DMS 273 (cell line): Measurements from ENCODE around the gene RPS23.

Experiments used
- DNase-seq: peaks from one replicate; lab custom pipeline; 2025; ENCODE audit not compliant: unreplicated experiment; lab: John Stamatoyannopoulos, UW

Gene RPS23

DNA sequence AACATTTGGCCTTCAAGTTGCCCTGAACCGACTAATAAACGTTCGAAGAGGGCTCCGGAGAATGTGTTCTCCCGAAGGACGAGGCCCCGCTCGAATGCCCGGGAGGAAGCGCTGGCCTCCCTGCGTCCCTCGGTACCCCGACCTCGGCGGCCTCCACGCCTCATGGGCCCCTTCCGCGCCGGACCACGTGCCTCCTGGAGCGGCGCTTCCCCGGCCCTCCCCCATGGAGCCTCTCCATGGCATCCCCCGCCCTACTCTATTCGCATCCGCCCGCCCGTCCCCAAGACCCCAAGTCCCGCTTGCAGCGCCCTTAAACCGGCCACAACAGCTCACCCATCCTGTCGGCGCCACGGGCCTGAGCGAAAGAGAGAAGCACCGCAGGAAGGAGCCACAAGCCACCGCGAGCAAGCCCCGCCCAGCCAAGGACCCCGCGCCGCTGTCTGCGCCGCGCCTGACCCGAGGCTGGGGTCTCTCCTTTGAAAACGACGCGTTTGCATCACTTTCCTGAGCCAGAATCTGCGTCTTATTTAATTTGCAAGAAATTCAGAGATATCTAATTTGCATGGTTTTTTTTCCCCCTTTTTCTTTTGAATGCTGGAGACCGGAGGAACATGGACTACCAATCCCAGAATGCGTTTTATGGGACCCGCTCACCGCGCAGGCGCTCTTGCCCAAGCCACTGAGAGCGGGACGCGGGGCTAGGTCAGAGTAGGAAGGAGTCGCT lies at the start of gene RPS23:
Gene RPS23, minus strand, starts transcription at position 368 of the 724 bp plus-strand sequence. Its CDS starts 31 bp downstream, at position 337.
- peak; percentile 97 for DNase-seq

DNA sequence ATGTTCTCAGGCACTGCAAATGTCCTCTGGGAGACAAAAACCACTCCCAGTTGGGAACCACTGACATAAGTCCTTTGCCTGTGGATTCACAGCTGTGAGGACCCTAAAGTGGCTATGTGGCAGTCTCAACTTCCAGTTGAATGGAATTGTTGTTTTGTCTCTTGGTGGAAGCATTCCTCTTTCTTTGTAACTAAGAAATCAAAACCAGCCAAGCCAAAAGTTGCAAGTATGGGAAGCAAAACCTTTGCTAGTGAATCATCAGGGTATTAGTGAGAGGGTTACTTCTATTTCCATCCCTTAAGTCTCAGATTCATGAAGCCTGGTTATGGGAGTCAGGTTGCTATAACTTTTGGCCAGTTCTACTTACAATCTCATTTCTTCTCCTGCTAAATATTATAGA lies 49.8 kb upstream of the RPS23 start:
- no peak for DNase-seq

DNA sequence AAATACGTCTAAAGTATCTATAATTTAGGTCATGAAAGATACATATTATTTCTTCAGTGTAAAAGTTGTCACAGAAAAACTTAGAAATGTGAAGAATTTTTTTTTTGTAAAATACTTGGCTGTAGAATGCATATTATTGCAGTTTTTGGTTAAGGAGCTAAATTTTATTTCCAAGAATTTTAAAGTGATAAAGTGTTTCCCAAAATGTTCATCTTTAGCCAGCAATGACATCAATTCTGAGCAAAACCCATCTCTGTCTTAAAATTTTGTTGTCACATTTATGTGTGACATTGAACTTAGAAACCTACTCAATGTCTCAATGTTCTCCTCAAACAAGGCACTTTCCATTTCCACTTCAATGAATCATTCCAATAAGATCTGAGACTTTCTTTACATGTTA lies 47.8 kb upstream of the RPS23 start:
- no peak for DNase-seq

DNA sequence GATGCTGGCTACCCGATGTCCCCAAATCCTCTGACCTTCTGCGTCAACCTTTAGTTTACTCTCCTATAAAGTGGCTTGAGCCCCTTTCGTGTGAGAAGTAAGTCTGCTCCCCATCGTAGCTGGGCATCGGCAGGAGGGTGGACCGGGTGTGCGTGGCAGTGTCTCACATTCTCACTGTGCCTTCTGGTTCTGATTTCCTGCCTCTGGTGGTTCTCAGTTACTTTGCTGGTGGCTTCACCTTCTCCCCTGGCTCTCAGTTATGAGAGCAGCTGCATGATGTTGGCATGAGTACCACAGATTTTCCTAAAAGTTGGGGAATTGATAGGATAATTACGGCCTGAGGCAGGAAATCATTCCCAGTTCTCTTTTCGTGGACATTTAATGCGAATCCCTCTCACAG lies 47.0 kb upstream of the RPS23 start:
- DNase-seq, result no peak

DNA sequence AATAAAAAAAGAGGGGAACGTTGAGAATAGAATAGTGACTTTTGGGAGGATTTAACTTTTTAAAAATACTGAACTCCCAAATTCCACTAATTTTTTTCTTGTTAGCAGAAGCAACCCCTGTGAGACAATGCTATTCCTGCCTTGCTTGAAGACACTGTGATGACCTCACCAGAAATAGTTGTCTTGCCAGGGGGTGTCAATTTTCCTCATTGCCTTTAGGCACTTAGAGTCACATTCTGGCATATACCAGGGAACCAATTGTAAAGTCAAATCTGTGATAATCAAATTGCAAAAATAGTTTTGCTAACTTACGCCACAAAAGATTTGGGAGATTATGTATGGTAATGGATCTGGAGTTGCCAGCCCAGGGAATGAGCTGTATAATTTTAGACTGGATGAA lies 42.8 kb upstream of the RPS23 start:
- no peak for DNase-seq

DNA sequence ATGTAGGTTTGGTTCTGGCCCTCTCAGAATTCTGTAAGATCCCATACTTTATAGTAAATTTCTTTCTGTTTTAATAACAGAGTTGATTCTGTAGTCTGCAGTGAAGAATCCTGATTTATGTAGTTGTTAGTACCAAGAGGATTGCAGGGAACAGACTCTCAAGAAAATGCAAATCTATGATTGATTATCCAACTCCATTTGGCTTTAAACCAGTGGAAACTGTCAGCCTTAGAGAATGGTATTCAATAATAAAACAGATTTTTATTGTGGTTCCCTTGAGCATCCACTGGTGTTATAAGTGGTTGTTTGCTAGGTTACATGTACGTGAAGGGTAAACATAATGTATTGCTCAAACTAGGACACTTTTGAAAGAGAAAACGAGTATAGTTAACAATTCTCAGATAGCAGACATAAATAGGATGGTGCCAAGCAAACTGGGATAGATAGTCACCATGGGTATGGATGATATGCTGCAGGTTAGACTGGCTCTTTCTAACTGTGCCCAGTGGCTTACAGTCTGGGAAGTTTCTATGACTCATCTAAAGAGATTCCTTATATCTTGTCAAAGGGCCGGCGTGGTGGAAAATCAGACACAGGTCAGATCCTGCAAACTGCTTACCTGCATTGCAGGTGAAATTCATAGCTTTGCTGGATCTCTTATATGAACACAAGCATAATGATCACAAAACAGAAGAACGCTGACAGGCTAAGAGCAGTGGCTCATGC lies 41.7 kb upstream of the RPS23 start:
- DNase-seq, result no peak

DNA sequence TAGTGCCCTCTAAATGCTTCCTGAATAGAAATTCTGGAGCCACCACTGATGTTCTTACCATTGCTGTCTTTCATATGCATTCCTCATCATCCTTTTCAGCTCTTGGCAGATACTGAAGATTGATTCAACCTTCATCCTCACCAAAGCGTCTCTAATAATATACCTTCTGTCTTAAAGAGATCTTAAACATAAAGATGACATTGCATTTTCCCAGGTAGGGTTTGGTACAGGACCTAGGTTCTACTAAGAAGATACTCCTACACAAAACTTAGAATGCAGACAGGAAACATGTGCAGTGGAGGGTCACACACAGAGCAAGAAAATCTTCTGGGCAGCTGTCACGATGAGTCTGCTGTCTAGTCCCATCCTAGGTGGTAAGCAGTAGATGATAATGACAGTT lies 41.0 kb upstream of the RPS23 start:
- DNase-seq, result no peak

DNA sequence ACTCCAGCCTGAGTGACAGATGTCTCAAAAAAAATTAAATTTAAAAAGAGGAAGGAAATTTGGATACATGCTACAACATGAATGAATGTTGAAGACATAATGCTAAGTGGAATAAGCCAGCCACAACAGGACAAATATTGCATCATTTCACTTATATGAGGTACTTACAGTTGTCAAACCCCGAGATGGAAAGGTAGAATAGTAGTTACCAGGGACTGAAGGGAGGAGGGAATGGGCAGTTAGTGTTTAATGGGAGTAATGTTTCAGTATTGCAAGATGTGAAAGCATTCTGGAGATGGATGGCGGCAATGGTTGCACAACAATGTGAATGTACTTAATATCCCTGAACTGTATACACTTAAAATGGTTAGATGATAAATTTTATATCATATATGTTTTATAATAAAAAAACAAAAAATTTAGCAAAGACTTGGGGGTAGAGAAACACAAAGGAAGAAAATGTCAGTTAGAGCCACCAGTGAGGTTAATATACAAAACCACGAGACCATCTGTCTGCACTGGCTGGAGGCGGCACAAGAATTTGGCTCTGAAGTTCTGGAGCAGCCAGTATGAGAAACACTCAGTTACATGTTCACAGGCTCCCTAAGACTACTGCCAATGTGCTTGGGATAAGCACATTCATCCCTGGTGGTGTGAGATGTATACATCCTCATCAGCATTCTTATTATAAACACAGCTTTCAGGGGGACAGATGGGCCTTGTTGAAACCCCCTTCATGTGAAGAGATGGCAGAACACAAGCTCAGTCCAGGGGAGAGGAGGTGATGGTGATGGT lies 37.0 kb upstream of the RPS23 start:
- peak; percentile 33 for DNase-seq

DNA sequence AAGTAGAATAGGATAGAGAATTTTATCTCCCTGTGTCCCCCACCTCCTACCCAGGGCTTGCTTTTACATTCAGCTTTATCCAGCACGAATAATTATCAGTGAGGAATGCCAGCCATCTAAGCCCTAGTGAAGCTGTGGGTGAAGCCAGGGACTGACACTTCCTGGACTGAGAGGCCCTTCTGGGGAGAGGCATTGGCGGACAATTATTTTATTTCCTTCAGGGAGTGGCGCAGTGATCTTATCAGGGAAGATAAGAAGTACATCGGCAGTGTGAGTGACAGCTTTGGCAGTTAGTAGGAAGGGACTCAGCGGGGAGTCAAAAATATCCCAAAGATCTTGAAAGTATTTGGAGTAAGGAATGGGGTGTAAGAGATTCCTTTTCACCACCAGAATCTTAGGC lies 34.9 kb upstream of the RPS23 start:
- no peak for DNase-seq

DNA sequence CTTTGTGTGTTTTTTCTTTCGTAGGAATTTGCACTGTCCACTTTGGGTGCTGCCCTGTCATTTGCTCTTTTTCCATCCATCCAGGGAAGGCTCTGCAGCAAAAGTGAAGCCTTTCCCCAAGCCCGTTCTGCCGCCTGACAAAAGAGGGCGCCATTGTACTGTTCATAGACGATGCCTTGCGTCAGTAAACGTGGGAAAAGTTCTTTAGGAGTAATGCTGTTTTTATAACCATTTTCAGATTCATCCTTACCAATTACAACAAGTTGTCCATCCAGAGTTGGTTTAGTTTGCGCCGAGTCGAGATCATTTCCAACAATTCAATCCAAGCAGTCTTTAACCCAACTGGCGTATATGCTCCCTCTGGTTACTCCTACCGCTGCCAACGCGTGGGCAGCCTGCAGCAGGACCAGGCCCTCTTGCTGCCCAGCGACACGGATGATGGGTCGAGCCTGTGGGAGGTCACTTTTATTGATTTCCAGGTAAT lies 34.3 kb upstream of the RPS23 start:
- DNase-seq, result peak; percentile 81

DNA sequence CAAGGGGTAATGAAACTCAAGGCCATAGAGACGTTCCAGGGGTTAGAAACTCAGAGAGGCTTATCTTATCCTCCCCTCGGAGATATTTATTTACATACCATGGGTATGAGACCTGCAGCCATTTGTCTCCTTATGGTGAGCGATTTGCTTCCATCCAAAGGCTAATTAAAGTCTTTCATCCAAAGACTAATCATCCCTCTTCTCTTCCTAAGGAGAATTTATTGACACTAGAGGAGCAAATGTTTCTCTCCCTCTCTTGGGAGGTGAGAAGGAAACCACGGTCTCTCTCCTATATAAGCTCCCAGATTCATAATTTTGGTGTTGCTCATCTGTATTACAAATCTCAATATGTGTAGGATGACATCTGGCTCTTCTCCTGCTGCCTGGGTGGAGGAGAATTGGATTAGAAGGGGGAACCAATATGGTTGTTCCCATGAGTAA lies 31.0 kb upstream of the RPS23 start:
- no peak for DNase-seq

DNA sequence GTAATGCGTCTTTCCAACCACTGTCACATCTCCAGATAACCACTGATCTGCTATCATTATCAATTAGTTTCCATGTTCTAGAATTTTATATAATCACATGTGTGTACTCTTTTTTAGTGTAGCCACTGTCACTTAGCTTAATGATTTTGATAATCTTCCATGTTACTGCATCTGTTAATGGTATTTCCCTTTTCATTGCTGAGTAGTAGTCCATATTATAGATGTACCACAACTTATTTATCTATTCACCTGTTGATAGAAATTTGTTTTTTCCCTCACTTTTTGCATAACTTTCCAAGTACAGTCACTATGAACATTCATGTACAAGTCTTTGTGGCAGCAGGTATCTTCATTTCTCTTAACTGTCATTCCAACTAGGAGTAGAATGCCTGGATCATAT lies 30.3 kb upstream of the RPS23 start:
- DNase-seq, result no peak

DNA sequence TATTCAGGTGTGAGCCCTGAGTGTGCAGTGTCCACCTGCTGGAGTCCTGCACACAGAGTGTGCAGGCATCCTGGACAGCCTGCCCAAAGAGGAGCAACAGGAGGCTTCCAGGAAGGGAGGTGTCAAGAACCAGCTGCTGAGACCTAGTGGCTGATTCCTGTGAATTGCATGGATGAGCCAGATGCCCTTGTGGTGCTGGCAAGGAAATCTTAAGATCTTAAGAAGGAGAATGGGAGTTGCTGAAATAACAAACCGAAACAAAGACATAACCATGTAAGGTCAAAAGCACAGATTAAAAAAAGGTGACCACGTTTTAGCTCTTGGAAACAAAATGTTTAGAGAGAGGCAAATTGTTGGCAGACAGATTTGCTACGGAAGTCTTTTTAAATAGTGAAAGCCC lies 29.3 kb upstream of the RPS23 start:
- DNase-seq, result no peak

DNA sequence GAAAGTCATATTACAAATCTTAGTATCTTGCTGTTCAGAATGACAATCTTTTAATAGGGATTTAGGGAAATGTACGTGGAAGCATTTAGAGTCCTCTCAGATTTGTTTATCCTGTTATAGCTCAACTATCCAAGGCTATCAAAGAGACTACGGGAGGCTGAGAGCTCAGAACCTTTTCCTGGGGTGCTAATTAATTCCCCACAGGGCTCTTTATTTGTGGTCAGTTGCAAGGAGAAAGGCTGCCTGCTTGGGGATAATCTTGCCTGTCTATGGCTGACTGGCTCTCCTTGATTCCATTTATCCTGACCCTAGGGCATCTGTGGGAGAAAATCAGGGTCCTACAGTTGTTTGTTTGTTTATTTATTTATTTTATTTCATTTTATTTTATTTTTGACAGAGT lies 28.0 kb upstream of the RPS23 start:
- DNase-seq, result no peak

DNA sequence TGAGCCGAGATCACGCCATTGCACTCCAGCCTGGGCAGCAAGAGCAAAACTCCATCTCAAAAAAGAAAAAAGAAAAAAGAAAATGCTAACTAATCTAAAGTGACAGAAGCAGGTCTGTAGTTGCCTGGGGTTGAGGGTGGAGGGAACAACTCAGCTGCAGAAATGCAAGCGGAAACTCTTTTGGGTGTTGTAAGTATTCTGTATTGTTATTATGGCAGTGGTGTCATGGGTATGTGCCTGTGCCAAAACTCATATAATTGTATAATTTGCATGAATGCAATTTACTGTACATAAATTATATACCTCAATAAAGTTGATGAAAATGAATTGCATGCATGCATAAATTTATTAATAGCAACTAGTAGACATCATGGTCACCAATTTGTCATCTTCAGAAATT lies 23.0 kb upstream of the RPS23 start:
- DNase-seq, result no peak

DNA sequence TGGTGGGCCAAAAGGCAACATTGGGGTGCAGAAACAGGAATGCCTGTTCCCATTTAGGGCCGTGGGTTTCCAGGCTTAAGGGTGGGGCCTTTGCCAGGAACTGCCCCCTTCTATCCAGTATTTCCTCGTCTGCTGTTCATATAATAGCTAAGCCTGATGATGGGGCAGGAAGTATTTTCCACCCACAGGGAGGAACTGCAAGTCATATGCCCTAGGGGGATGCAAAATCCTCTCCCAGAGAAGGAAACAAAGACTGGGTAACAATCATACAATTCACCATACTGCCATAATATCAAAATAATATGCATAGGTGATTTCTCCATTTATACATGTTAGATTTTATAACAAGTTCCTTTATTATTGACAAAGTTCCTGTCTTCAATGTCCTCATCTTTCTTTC lies 20.5 kb upstream of the RPS23 start:
- DNase-seq, result no peak

DNA sequence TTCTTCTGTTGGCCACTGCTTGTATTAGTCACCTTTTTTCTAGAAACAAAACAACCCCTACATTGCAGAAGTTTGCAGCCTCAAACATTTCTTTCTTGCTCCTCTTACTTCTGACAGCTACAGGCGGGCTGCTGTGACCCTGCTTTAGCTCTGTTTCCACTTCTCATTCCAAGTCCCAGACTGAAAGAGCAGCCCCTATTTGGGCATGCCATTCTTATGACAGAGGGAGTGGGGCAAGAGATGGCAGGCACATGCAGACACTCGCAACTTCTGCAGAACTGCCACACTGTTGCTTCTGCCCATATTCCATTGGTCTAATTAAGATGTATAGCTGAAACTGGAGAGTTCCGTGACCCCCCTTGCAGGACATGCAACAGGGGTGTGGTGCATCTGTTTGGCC lies 19.6 kb upstream of the RPS23 start:
- no peak for DNase-seq

DNA sequence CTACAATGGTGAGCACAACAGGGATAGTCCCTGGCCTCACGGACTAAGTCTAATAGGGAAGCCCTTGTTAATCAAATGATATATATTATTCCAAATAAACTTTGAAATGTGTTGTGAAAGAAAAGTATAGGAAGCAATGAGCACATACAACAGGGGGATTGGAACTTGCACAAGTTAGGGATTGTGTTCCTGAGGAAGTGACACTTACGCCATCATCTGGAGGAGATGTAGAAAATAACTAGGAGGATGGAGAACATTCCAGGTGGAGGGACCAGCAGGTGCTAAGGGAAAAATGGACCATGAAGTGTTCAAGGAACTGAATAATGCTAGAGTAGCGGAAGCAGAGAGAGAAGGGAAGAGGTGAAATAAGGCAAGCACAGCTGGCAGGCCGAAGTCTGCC lies 18.8 kb upstream of the RPS23 start:
- DNase-seq, result no peak

DNA sequence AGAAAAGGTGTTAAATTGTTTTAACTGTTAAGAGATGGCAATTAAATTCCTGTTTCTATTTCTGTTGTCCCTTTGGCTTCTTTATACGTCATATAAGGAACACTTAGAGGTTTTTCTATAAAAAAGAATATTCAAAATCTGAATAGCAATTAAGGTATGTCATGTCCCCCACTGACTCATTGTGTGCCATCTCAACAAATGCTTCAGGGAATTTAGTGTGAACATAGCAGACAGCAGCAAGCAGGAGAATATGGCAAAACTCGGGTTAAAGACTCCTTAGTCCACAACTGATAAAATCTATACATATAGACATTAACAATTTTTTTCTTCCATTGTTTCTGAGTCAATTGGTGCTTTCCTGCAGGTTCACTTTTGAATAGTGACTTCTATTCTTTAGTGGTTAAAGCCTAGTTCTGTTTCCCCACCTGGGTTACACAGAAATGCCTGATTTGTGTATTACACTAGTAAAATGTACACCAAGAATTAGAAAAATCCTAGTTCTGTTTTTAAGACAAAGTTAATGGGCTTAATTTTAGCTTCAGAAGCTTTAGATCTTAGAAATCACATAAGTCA lies 17.9 kb upstream of the RPS23 start:
- DNase-seq, result no peak

DNA sequence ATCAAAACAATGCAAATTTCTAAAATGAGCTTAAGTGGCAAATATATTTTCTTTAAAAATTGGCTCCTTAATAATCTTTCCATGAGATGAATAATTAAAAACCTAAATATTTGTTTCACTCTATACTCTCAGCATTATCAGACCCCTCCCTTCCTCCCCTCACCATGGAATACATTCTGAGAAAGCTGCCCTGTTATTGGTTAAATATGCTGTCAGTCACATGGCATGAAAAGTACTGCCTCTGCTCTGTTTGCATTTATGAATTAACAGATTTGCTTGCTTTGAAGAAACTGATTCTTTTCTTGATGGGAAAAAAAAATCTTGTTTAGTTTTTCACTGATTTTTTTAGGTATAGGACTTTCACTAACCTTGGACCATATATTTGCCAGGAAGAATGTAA lies 17.0 kb upstream of the RPS23 start:
- DNase-seq, result peak; percentile 54

DNA sequence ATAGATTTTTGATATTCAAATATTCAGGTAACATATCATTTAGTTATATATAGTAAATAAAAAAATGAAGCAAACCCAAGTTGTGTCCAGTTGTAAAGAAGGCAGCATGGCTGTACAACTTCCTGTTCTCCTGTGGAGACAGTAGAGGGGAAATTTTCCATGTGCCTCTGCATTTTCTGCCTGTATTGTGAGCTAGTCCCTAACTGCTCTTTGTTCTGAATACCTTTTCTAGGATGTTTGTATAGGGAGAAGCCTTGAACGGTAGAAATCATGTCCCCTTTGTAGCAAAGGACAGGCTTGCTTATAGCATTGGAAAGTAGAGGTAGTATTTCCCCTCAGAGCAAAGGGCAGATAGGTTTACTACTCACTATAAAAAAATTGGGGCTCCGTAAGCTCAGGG lies 13.3 kb upstream of the RPS23 start:
- DNase-seq, result no peak
